Stimulated activated memory B cell treated with anti-CD40 and anti-IgM and Interleukin-4, amounts not matched to agents 10 μg/mL and 1 μg/mL and 100 μg/mL, for 72 hours (primary cell): ENCODE data around the gene SLC5A11.
"Not testable (repeated sequence)": the region's sequence is repeated elsewhere in the genome, so short reads cannot be mapped to it uniquely, and the experiment has no call there.

Source experiments
- ATAC-seq: fragments of 150-1000 bp; cut with Tn5 transposase; 2 replicates; pipeline ENCODE4 v1.10.0; 2021
- H3K27ac Mint-ChIP-seq: one replicate; pipeline ENCODE4 v1.8.0; 2022; ENCODE audit warnings: mild to moderate bottlenecking, mixed read lengths
- H3K27me3 Mint-ChIP-seq: one replicate; pipeline ENCODE4 v1.8.0; 2022; ENCODE audit warnings: mixed read lengths
- H3K36me3 Mint-ChIP-seq: one replicate; pipeline ENCODE4 v1.8.0; 2022; ENCODE audit warnings: mixed read lengths
- H3K4me1 Mint-ChIP-seq: one replicate; pipeline ENCODE4 v1.8.0; 2022; ENCODE audit warnings: mixed read lengths
- H3K4me3 Mint-ChIP-seq: one replicate; pipeline ENCODE4 v1.8.0; 2022; ENCODE audit warnings: mild to moderate bottlenecking, moderate library complexity, mixed read lengths
- H3K9me3 Mint-ChIP-seq: one replicate; pipeline ENCODE4 v1.8.0; 2022; ENCODE audit warnings: mixed read lengths

The SLC5A11 gene

GRCh38 chr16:24846548-24847357 is 990 bp downstream of the SLC5A11 start:
- Mint-ChIP-seq H3K4me1 (no peaks in the 10 kb centered on the region), H3K9me3 (no peaks in the 10 kb centered on the region), H3K36me3 (peaks cover 6% of the 10 kb centered on the region), H3K27ac (no peak overlapping the region), H3K4me3 (no peak overlapping the region), H3K27me3 (peaks cover 11% of the 10 kb centered on the region)
- no peak for ATAC-seq

- H3K27ac Mint-ChIP-seq: no peak overlapping the region
- H3K4me1 Mint-ChIP-seq: no peaks in the 10 kb centered on the region
Measured at GRCh38 chr16:24847358-24847664, 1.5 kb downstream of the SLC5A11 start.

GRCh38 chr16:24848065-24848464 is 2.3 kb downstream of the SLC5A11 start:
- no peak overlapping the region for H3K27ac Mint-ChIP-seq
- peaks cover 6% of the 10 kb centered on the region for H3K36me3 Mint-ChIP-seq
- no peak overlapping the region for H3K4me3 Mint-ChIP-seq
- H3K4me1 Mint-ChIP-seq: no peaks in the 10 kb centered on the region
- ATAC-seq: no peak
- no peaks in the 10 kb centered on the region for H3K9me3 Mint-ChIP-seq
- peaks cover 11% of the 10 kb centered on the region for H3K27me3 Mint-ChIP-seq

More at GRCh38 chr16:24847358-24847664, 1.5 kb downstream of the SLC5A11 start:
- H3K9me3 Mint-ChIP-seq: no peaks in the 10 kb centered on the region
- H3K27me3 Mint-ChIP-seq: peaks cover 11% of the 10 kb centered on the region
- no peak for ATAC-seq
- peaks cover 6% of the 10 kb centered on the region for H3K36me3 Mint-ChIP-seq
- no peak overlapping the region for H3K4me3 Mint-ChIP-seq

GRCh38 chr16:24849641-24850040 is 3.9 kb downstream of the SLC5A11 start:
- Mint-ChIP-seq H3K4me3 (no peak overlapping the region), H3K27ac (no peak overlapping the region), H3K4me1 (no peaks in the 10 kb centered on the region), H3K9me3 (no peaks in the 10 kb centered on the region), H3K36me3 (no peaks in the 10 kb centered on the region), H3K27me3 (peaks cover 11% of the 10 kb centered on the region)
- ATAC-seq: no peak

GRCh38 chr16:24850289-24850938 is 4.7 kb downstream of the SLC5A11 start:
- H3K4me1 Mint-ChIP-seq: no peaks in the 10 kb centered on the region
- no peak overlapping the region for H3K4me3 Mint-ChIP-seq
- H3K36me3 Mint-ChIP-seq: no peaks in the 10 kb centered on the region
- H3K27ac Mint-ChIP-seq: no peak overlapping the region
- no peaks in the 10 kb centered on the region for H3K9me3 Mint-ChIP-seq
- no peak for ATAC-seq
- H3K27me3 Mint-ChIP-seq: peaks cover 11% of the 10 kb centered on the region

- no peak overlapping the region for H3K27ac Mint-ChIP-seq
- no peaks in the 10 kb centered on the region for H3K4me1 Mint-ChIP-seq
- H3K9me3 Mint-ChIP-seq: no peaks in the 10 kb centered on the region
- H3K27me3 Mint-ChIP-seq: peaks cover 10% of the 10 kb centered on the region
- no peaks in the 10 kb centered on the region for H3K36me3 Mint-ChIP-seq
- no peak overlapping the region for H3K4me3 Mint-ChIP-seq
- no peak for ATAC-seq
Measured at GRCh38 chr16:24851700-24852099, 5.9 kb downstream of the SLC5A11 start.

GRCh38 chr16:24852281-24852721 is 6.5 kb downstream of the SLC5A11 start:
- Mint-ChIP-seq H3K36me3 (no peaks in the 10 kb centered on the region), H3K27me3 (peaks cover 6% of the 10 kb centered on the region), H3K4me1 (no peaks in the 10 kb centered on the region), H3K9me3 (no peaks in the 10 kb centered on the region), H3K27ac (no peak overlapping the region), H3K4me3 (no peak overlapping the region)
- ATAC-seq: no peak

- Mint-ChIP-seq H3K9me3 (no peaks in the 10 kb centered on the region), H3K27me3 (peaks cover 12% of the 10 kb centered on the region), H3K27ac (no peak overlapping the region), H3K4me3 (no peak overlapping the region), H3K4me1 (no peaks in the 10 kb centered on the region), H3K36me3 (no peaks in the 10 kb centered on the region)
- ATAC-seq: no peak
Measured at GRCh38 chr16:24853169-24853824, 7.5 kb downstream of the SLC5A11 start.

GRCh38 chr16:24853830-24854229 is 8.1 kb downstream of the SLC5A11 start:
- no peak overlapping the region for H3K4me3 Mint-ChIP-seq
- peaks cover 17% of the 10 kb centered on the region for H3K27me3 Mint-ChIP-seq
- H3K36me3 Mint-ChIP-seq: no peaks in the 10 kb centered on the region
- no peak overlapping the region for H3K27ac Mint-ChIP-seq
- H3K4me1 Mint-ChIP-seq: no peaks in the 10 kb centered on the region
- no peak for ATAC-seq
- no peaks in the 10 kb centered on the region for H3K9me3 Mint-ChIP-seq

- Mint-ChIP-seq H3K27ac (no peak overlapping the region), H3K4me3 (no peak overlapping the region), H3K27me3 (peaks cover 17% of the 10 kb centered on the region), H3K4me1 (no peaks in the 10 kb centered on the region), H3K9me3 (no peaks in the 10 kb centered on the region), H3K36me3 (no peaks in the 10 kb centered on the region)
- ATAC-seq: no peak
Measured at GRCh38 chr16:24854607-24855171, 8.9 kb downstream of the SLC5A11 start.

GRCh38 chr16:24855678-24856077 is 9.9 kb downstream of the SLC5A11 start:
- H3K27ac Mint-ChIP-seq: no peak overlapping the region
- ATAC-seq: no peak
- H3K9me3 Mint-ChIP-seq: no peaks in the 10 kb centered on the region
- no peak overlapping the region for H3K4me3 Mint-ChIP-seq
- no peaks in the 10 kb centered on the region for H3K36me3 Mint-ChIP-seq
- H3K4me1 Mint-ChIP-seq: no peaks in the 10 kb centered on the region
- peaks cover 17% of the 10 kb centered on the region for H3K27me3 Mint-ChIP-seq

- H3K27ac Mint-ChIP-seq, H3K9me3 Mint-ChIP-seq, H3K4me1 Mint-ChIP-seq, H3K36me3 Mint-ChIP-seq, H3K4me3 Mint-ChIP-seq, ATAC-seq: not testable (repeated sequence)
- peaks cover 17% of the 10 kb centered on the region for H3K27me3 Mint-ChIP-seq
Measured at GRCh38 chr16:24856871-24857270, 11.1 kb downstream of the SLC5A11 start.

GRCh38 chr16:24858219-24859041 is 12.7 kb downstream of the SLC5A11 start:
- Mint-ChIP-seq H3K9me3 (no peaks in the 10 kb centered on the region), H3K27me3 (peaks cover 17% of the 10 kb centered on the region), H3K36me3 (no peaks in the 10 kb centered on the region), H3K4me1 (no peaks in the 10 kb centered on the region), H3K27ac (no peak overlapping the region), H3K4me3 (no peak overlapping the region)
- ATAC-seq: no peak

GRCh38 chr16:24861461-24861860 is 15.7 kb downstream of the SLC5A11 start:
- H3K4me3 Mint-ChIP-seq: no peak overlapping the region
- no peak for ATAC-seq
- H3K27ac Mint-ChIP-seq: no peak overlapping the region
- peaks cover 17% of the 10 kb centered on the region for H3K27me3 Mint-ChIP-seq
- H3K36me3 Mint-ChIP-seq: peaks cover 5% of the 10 kb centered on the region
- H3K9me3 Mint-ChIP-seq: peaks cover 3% of the 10 kb centered on the region
- no peaks in the 10 kb centered on the region for H3K4me1 Mint-ChIP-seq
